Measurements from ENCODE around the gene TMEM30B. TPM values are rescaled to one million over a fixed set of nuclear protein-coding genes. Genes with fewer than 3 reads are reported as not detected.
"Not testable (repeated sequence)": the region's sequence is repeated elsewhere in the genome, so short reads cannot be mapped to it uniquely, and the experiment has no call there.

Gene TMEM30B
- total and polyA plus RNA-seq, 2 of the 4 experiments (the other 2 are of a cell fraction), result 0.03 TPM; not detected in 1

DNA sequence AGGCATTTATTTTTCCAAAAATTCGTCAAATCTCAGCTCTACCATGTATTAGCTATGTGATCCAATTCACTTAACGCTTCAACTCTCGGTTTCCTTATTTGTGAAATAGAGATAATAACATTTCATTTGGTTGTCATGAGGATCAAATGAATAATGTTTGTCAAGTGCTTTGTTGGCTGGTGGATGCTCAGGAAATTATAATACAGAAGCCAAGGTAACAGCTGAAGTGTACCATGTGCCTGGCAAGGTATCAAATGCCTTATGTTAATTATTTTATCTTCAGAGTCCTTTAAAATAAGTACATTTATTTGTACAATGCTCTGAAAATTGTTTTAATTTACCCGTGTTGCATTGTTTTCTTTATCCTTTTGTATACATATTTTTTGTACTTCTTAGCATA, 34.2 kb upstream of the TMEM30B start:
- Histone ChIP-seq H3K23ac (ENCODE audit: low read depth, low read length) (no peak overlapping the region), H4K5ac (ENCODE audit: low read depth, low read length) (no peak overlapping the region), H3K14ac (replicated peaks; ENCODE audit: low read depth, low read length) (no peak overlapping the region), H3K79me1 (ENCODE audit: low read depth in 1 of 2, low read length in 2 of 2) (no peaks in the 10 kb centered on the region), H3K27me3 (ENCODE audit: control insufficient read depth, insufficient read depth, low read length) (peaks cover 32% of the 10 kb centered on the region), H4K91ac (ENCODE audit: insufficient read depth, low read depth, low read length) (no peak overlapping the region), H3K4me1 (ENCODE audit: control insufficient read depth, insufficient read depth, low read length) (no peaks in the 10 kb centered on the region), H3K4ac (ENCODE audit: low read depth, low read length) (no peak overlapping the region), H2BK5ac (ENCODE audit: low read depth, low read length, poor library complexity, severe bottlenecking) (no peak overlapping the region), H2BK120ac (ENCODE audit: low read depth, low read length) (no peak overlapping the region), H4K8ac (ENCODE audit: low read depth in 2 of 2, low read length in 2 of 2) (no peak overlapping the region), H2AFZ (replicated peaks; ENCODE audit: low read length, poor library complexity) (no peak overlapping the region), H2AK9ac (replicated peaks; ENCODE audit: low read depth, low read length, poor library complexity) (no peak overlapping the region), H3K9ac (ENCODE audit: low read depth, low read length) (no peak overlapping the region), H3K56ac (ENCODE audit: extremely low read depth, insufficient read depth, low read length) (no peak overlapping the region), H3K18ac (ENCODE audit: low read depth, low read length) (no peak overlapping the region), H3K4me2 (ENCODE audit: low read depth, low read length) (no peak overlapping the region), H3K9me3 (ENCODE audit: control insufficient read depth, insufficient read depth, low read length) (peaks cover 2% of the 10 kb centered on the region; the same call in 1 of the 2 replicates), H2AK5ac (ENCODE audit: low read depth, low read length) (no peak overlapping the region), H3K27ac (ENCODE audit: insufficient read depth, low read length) (no peak overlapping the region), H2BK15ac (ENCODE audit: low read depth, low read length) (no peak overlapping the region), H2BK20ac (ENCODE audit: low read depth, low read length) (no peak overlapping the region), H3K9me1 (ENCODE audit: insufficient read depth, low read length) (no peaks in the 10 kb centered on the region), H3K36me3 (ENCODE audit: control insufficient read depth, insufficient read depth, low read length) (no peaks in the 10 kb centered on the region), H4K20me1 (ENCODE audit: insufficient read depth, low read length) (no peaks in the 10 kb centered on the region), H3K4me3 (ENCODE audit: insufficient read depth, low read depth, low read length) (no peak overlapping the region)
- DNase-seq (no peak), ATAC-seq (ENCODE audit: low read depth) (no peak)
- intact Hi-C loops (cut with micrococcal nuclease) (no loop called here), dilution Hi-C loops (cut with HindIII; ENCODE audit: low sequenced_read_pairs, unreplicated experiment) (no loop called here), in situ Hi-C loops (cut with MboI; ENCODE audit: low sequenced_read_pairs) (no loop called here)
- ChIA-PET POLR2A (ENCODE audit: unreplicated experiment) (no interaction called here), CTCF (no interaction called here)
- no CpG with 5 or more reads among the region's 4 CpGs for WGBS, 2 experiments (ENCODE audit: extremely low coverage in 2 of 2, insufficient read length in 1 of 2)
- no TSS peak for BruUV-seq (replicated peaks)
- TF ChIP-seq CEBPB (IDR thresholded peaks at IDR 0.05; ENCODE audit: low read depth, low read length), result no peak
- TF ChIP-seq SMC3 (IDR thresholded peaks at IDR 0.05; ENCODE audit: low read depth, low read length), result no peak
- TF ChIP-seq RCOR1 (IDR thresholded peaks at IDR 0.05; ENCODE audit: insufficient replicate concordance, low read length), result no peak

DNA sequence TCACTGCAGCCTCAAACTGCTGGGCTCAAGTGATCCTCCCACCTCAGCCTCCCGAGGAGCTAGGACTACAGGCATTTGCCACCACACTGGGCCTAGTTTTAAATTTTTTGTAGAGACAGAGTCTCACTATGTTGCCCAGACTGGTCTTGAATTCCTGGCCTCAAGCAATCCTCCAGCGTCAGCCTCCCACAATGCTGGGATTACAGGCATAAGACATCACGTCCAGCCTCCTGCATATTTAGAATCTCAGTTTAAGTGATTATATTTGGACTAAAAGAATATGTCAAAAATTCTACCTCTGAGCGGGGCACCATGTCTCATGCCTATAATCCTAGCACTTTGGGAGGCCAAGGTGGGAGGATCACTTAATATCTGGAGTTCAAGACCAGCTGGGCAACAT, 27.6 kb upstream of the TMEM30B start:
- in situ Hi-C loops (cut with MboI; ENCODE audit: low sequenced_read_pairs); POLR2A ChIA-PET (ENCODE audit: unreplicated experiment); BruUV-seq (replicated peaks): not testable (repeated sequence)

More for the DNA sequence above, 27.6 kb upstream of the TMEM30B start:
- H3K36me3 ChIP-seq (ENCODE audit: control insufficient read depth, insufficient read depth, low read length); H3K23ac ChIP-seq (ENCODE audit: low read depth, low read length); H4K91ac ChIP-seq (ENCODE audit: insufficient read depth, low read depth, low read length); H3K9me1 ChIP-seq (ENCODE audit: insufficient read depth, low read length); H4K5ac ChIP-seq (ENCODE audit: low read depth, low read length); CTCF ChIA-PET; H3K79me1 ChIP-seq (ENCODE audit: low read depth in 1 of 2, low read length in 2 of 2); H3K27ac ChIP-seq (ENCODE audit: insufficient read depth, low read length); ATAC-seq (ENCODE audit: low read depth); H3K4me3 ChIP-seq (ENCODE audit: insufficient read depth, low read depth, low read length); H2AFZ ChIP-seq (replicated peaks; ENCODE audit: low read length, poor library complexity); H3K4me2 ChIP-seq (ENCODE audit: low read depth, low read length); DNase-seq; H2BK5ac ChIP-seq (ENCODE audit: low read depth, low read length, poor library complexity, severe bottlenecking); H3K18ac ChIP-seq (ENCODE audit: low read depth, low read length); H3K56ac ChIP-seq (ENCODE audit: extremely low read depth, insufficient read depth, low read length); H3K9me3 ChIP-seq (ENCODE audit: control insufficient read depth, insufficient read depth, low read length); H3K27me3 ChIP-seq (ENCODE audit: control insufficient read depth, insufficient read depth, low read length); H2BK15ac ChIP-seq (ENCODE audit: low read depth, low read length); H2BK120ac ChIP-seq (ENCODE audit: low read depth, low read length); H4K20me1 ChIP-seq (ENCODE audit: insufficient read depth, low read length); H4K8ac ChIP-seq (ENCODE audit: low read depth in 2 of 2, low read length in 2 of 2); H3K9ac ChIP-seq (ENCODE audit: low read depth, low read length); intact Hi-C loops (cut with micrococcal nuclease); H3K14ac ChIP-seq (replicated peaks; ENCODE audit: low read depth, low read length); H3K4ac ChIP-seq (ENCODE audit: low read depth, low read length); dilution Hi-C loops (cut with HindIII; ENCODE audit: low sequenced_read_pairs, unreplicated experiment); H2AK9ac ChIP-seq (replicated peaks; ENCODE audit: low read depth, low read length, poor library complexity); H3K4me1 ChIP-seq (ENCODE audit: control insufficient read depth, insufficient read depth, low read length); H2AK5ac ChIP-seq (ENCODE audit: low read depth, low read length); H2BK20ac ChIP-seq (ENCODE audit: low read depth, low read length): not testable (repeated sequence)
- no CpG with 5 or more reads among the region's 4 CpGs for WGBS, 2 experiments (ENCODE audit: extremely low coverage in 2 of 2, insufficient read length in 1 of 2)

All from IMR-90 (cell line).